CD14-positive monocyte (primary cell): ENCODE measurements around the gene PRDM5. TPM values are rescaled to one million over a fixed set of nuclear protein-coding genes. Genes with fewer than 3 reads are reported as not detected.
A peak's percentile ranks its signal among the peaks of the same experiment; 100 is the strongest.

ENCODE experiments used
- DNase-seq, 3 donors: peaks; one replicate each; pipeline ENCODE4 v3.0.0-alpha.2; 2011 to 2022
- H2AFZ ChIP-seq: 2 replicates; pipeline ENCODE4 v1.6.0; 2012; ENCODE audit warnings: mild to moderate bottlenecking, low read depth, low read length, inconsistent platforms; ENCODE audit not compliant: insufficient read depth, poor library complexity, severe bottlenecking
- H3K27ac ChIP-seq, 2 donors: 1 replicate in 1 of 2; 2 replicates in 1 of 2; pipeline ENCODE4 v1.5.1; 2012 to 2013; ENCODE audit warnings: low read length in 2 of 2, control low read depth in 1 of 2, inconsistent platforms in 1 of 2, low read depth in 1 of 2, mild to moderate bottlenecking in 1 of 2
- H3K27me3 ChIP-seq, 2 donors: one replicate each; pipeline versions ENCODE4 v1.6.0 to v1.6.1; 2011 to 2013; ENCODE audit warnings: low read length in 2 of 2; ENCODE audit not compliant: control insufficient read depth in 2 of 2, insufficient read depth in 2 of 2
- H3K36me3 ChIP-seq, 2 donors: replicated peaks in 1 of 2; 1 replicate in 1 of 2; 2 replicates in 1 of 2; pipeline versions ENCODE4 v1.5.1 to v1.6.1; 2012 to 2013; ENCODE audit warnings: low read length in 2 of 2, control low read depth in 1 of 2, inconsistent platforms in 1 of 2, mild to moderate bottlenecking in 1 of 2; ENCODE audit not compliant: insufficient read depth in 2 of 2, control insufficient read depth in 1 of 2
- H3K4me1 ChIP-seq, 2 donors: 1 replicate in 1 of 2; 2 replicates in 1 of 2; pipeline versions ENCODE4 v1.5.1 to v1.6.1; 2012 to 2013; ENCODE audit warnings: low read length in 2 of 2, control low read depth in 1 of 2, inconsistent platforms in 1 of 2, mild to moderate bottlenecking in 1 of 2, moderate library complexity in 1 of 2; ENCODE audit not compliant: insufficient read depth in 2 of 2, control insufficient read depth in 1 of 2
- H3K4me2 ChIP-seq: replicated peaks from 2 replicates; pipeline ENCODE3; 2012; ENCODE audit warnings: low read length, moderate library complexity, mild to moderate bottlenecking; ENCODE audit not compliant: poor library complexity, severe bottlenecking; ENCODE audit errors: extremely low read depth
- H3K4me3 ChIP-seq, 3 experiments: fragments of 200-600 bp in 1 of 3; sonication (generic) in 1 of 3; replicated peaks in 1 of 3; 1 replicate in 2 of 3; 2 replicates in 1 of 3; pipeline ENCODE4 v1.5.1; 2011 to 2013; ENCODE audit warnings: low read length in 3 of 3, mild to moderate bottlenecking in 3 of 3, control low read depth in 2 of 3, low read depth in 2 of 3, inconsistent platforms in 1 of 3, moderate library complexity in 1 of 3
- H3K79me2 ChIP-seq: 2 replicates; pipeline ENCODE4 v1.6.0; 2012; ENCODE audit warnings: mild to moderate bottlenecking, control low read depth, inconsistent platforms, low read length, moderate library complexity; ENCODE audit not compliant: insufficient read depth
- H3K9ac ChIP-seq: 2 replicates; pipeline ENCODE4 v1.6.0; 2017; ENCODE audit warnings: low read length, mild to moderate bottlenecking; ENCODE audit not compliant: insufficient read depth, poor library complexity, severe bottlenecking
- H3K9me3 ChIP-seq, 2 donors: replicated peaks in 1 of 2; 1 replicate in 1 of 2; 2 replicates in 1 of 2; pipeline versions ENCODE4 v1.5.1 to v1.6.1; 2012 to 2013; ENCODE audit warnings: low read length in 2 of 2, control low read depth in 1 of 2; ENCODE audit not compliant: control insufficient read depth in 1 of 2, insufficient read depth in 1 of 2
- H4K20me1 ChIP-seq: 2 replicates; pipeline ENCODE4 v1.6.0; 2012; ENCODE audit warnings: mild to moderate bottlenecking, low read length, control low read depth, moderate library complexity; ENCODE audit not compliant: insufficient read depth
- H3K27ac Mint-ChIP-seq, 7 donors: one replicate each; pipeline ENCODE4 v1.8.0; 2020; ENCODE audit warnings: mild to moderate bottlenecking in 7 of 7, mixed read lengths in 7 of 7, moderate library complexity in 6 of 7, inconsistent platforms in 2 of 7
- H3K27me3 Mint-ChIP-seq, 3 donors: one replicate each; pipeline ENCODE4 v1.8.0; 2021 to 2022; ENCODE audit warnings: low read depth in 3 of 3, mild to moderate bottlenecking in 3 of 3, mixed read lengths in 3 of 3, moderate library complexity in 3 of 3, inconsistent platforms in 1 of 3
- H3K36me3 Mint-ChIP-seq, 2 donors: one replicate each; pipeline ENCODE4 v1.8.0; 2020; ENCODE audit warnings: mixed read lengths in 2 of 2, inconsistent platforms in 1 of 2, mild to moderate bottlenecking in 1 of 2
- H3K4me1 Mint-ChIP-seq: one replicate; pipeline ENCODE4 v1.8.0; 2020; ENCODE audit warnings: mild to moderate bottlenecking, mixed read lengths
- H3K4me3 Mint-ChIP-seq, 2 donors: one replicate each; pipeline ENCODE4 v1.8.0; 2020; ENCODE audit warnings: mild to moderate bottlenecking in 2 of 2, mixed read lengths in 2 of 2, moderate library complexity in 1 of 2
- H3K9me3 Mint-ChIP-seq, 7 donors: one replicate each; pipeline ENCODE4 v1.8.0; 2020 to 2022; ENCODE audit warnings: mixed read lengths in 7 of 7, mild to moderate bottlenecking in 6 of 7, moderate library complexity in 6 of 7, inconsistent platforms in 2 of 7
- WGBS: methylation state at CpG from one replicate; pipeline ENCODE4 v1.1.5; 2013; ENCODE audit warnings: missing lambda C conversion rate; ENCODE audit not compliant: insufficient coverage; 5-methylcytosine and 5-hydroxymethylcytosine counted together
- intact Hi-C, 2 donors: fragments of 100-400 bp; cut with micrococcal nuclease; formaldehyde crosslinking; loops; one replicate each; pipeline versions ENCODE4 v1.15.0 to v1.15.1; 2023
- polyA plus RNA-seq, 3 donors: library from polyadenylated mRNA; depleted of rRNA in 1 of 3; unstranded in 2 of 3; stranded (reverse) in 1 of 3; fragments of 300-500 nt in 2 of 3; fragments of >200 nt in 1 of 3; fragmentation: Illumina TruSeq in 2 of 3; gene quantifications; 1 replicate in 2 of 3; 2 replicates in 1 of 3; pipeline ENCODE4 v1.2.3, GENCODE V29; 2012 to 2021
- TF ChIP-seq, protein P1 (sequence below): fragments of 200-600 bp; IDR thresholded peaks from one replicate; pipeline ENCODE4 v1.8.0; 2022; ENCODE audit warnings: antibody characterized with exemption, mild to moderate bottlenecking

PRDM5 gene
- polyA plus RNA-seq, 3 donors, result 0.12 to 0.25 (median 0.17) TPM

DNA sequence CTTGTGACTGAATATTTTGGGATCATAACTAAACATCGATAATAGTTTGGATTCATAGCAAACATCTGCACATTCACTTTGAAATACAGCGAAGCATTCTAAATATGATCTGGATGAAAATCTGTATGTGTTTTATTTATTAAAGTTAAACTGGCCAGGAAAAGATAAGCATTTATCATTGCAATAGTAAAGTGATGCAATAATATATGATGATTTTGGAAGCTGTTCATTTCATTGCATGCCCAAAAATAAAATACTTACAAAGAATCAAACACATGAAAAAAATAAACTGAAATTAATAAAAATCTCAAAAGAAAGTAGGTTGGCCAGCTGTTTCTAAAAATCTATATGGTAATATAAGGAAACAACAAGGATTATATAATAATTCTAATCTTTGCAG lies 1.9 kb downstream of the PRDM5 start:
- no peak overlapping the region for H3K27ac Mint-ChIP-seq
- Histone ChIP-seq H2AFZ (no peak overlapping the region), H3K27me3 (peaks cover 5 to 34% of the 10 kb centered on the region in 2 donors), H3K36me3 (no peaks in the 10 kb centered on the region), H3K27ac (no peak overlapping the region), H4K20me1 (no peaks in the 10 kb centered on the region), H3K9ac (no peak overlapping the region), H3K4me3 (no peak overlapping the region), H3K4me1 (peaks cover 4 to 18% of the 10 kb centered on the region in 2 donors), H3K4me2 (no peak overlapping the region), H3K9me3 (no peaks in the 10 kb centered on the region), H3K79me2 (no peaks in the 10 kb centered on the region)
- TF ChIP-seq, protein P1, sequence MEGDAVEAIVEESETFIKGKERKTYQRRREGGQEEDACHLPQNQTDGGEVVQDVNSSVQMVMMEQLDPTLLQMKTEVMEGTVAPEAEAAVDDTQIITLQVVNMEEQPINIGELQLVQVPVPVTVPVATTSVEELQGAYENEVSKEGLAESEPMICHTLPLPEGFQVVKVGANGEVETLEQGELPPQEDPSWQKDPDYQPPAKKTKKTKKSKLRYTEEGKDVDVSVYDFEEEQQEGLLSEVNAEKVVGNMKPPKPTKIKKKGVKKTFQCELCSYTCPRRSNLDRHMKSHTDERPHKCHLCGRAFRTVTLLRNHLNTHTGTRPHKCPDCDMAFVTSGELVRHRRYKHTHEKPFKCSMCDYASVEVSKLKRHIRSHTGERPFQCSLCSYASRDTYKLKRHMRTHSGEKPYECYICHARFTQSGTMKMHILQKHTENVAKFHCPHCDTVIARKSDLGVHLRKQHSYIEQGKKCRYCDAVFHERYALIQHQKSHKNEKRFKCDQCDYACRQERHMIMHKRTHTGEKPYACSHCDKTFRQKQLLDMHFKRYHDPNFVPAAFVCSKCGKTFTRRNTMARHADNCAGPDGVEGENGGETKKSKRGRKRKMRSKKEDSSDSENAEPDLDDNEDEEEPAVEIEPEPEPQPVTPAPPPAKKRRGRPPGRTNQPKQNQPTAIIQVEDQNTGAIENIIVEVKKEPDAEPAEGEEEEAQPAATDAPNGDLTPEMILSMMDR, result no peak
- H3K4me3 Mint-ChIP-seq, result no peak overlapping the region
- H3K36me3 Mint-ChIP-seq, result no peaks in the 10 kb centered on the region
- H3K27me3 Mint-ChIP-seq, result peaks cover 28 to 51% (median 45%) of the 10 kb centered on the region in 3 donors
- peaks cover 0 to 10% (median 1%) of the 10 kb centered on the region in 7 donors for H3K9me3 Mint-ChIP-seq
- DNase-seq, result no peak
- H3K4me1 Mint-ChIP-seq, result peaks cover 15% of the 10 kb centered on the region
- WGBS, result no CpG with 5 or more reads among the region's 2 CpGs
- intact Hi-C loops, result no loop called here

DNA sequence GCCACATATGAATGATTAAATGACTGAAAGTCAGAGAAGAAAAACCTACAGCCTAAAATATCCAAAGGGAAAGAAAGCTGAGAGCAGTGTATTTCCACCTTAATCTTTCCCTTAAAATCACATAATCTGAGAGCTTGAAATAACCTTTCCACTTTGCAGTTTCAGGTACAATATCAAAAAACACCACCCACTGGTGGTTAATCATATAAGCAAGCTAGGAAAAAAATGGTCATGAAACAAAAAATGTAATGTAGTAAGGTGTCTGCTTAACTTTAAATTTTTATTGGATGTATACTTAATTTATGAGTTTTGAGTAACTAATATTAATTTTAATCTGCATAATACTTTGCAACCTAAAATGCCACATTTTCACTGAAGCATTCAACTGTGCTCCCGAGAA lies 3.2 kb downstream of the PRDM5 start:
- peak overlapping the region; percentile 27 for H2AFZ ChIP-seq
- no peak for DNase-seq
- H3K4me2 ChIP-seq, result no peak overlapping the region
- Mint-ChIP-seq H3K4me3 (no peak overlapping the region), H3K27ac (no peak overlapping the region), H3K9me3 (peaks cover 0 to 10% (median 1%) of the 10 kb centered on the region in 7 donors), H3K27me3 (peaks cover 21 to 44% (median 36%) of the 10 kb centered on the region in 3 donors), H3K4me1 (peaks cover 15% of the 10 kb centered on the region), H3K36me3 (no peaks in the 10 kb centered on the region)
- H3K27ac ChIP-seq, result no peak overlapping the region
- no peak overlapping the region for H3K9ac ChIP-seq
- H3K9me3 ChIP-seq, result no peaks in the 10 kb centered on the region
- WGBS, result no CpG with 5 or more reads among the region's 1 CpG
- no peaks in the 10 kb centered on the region for H3K79me2 ChIP-seq
- no peak overlapping the region for H3K4me3 ChIP-seq
- H3K27me3 ChIP-seq, result peaks cover 5 to 31% of the 10 kb centered on the region in 2 donors
- H3K4me1 ChIP-seq, result peaks cover 4 to 18% of the 10 kb centered on the region in 2 donors
- H3K36me3 ChIP-seq, result no peaks in the 10 kb centered on the region
- TF ChIP-seq, protein P1, result no peak
- intact Hi-C loops, result no loop called here
- no peaks in the 10 kb centered on the region for H4K20me1 ChIP-seq
